PC-3 (cell line): ENCODE results near the gene ZNF699.

Experiments used
- EZH2 ChIP-seq: fragments of 300-600 bp; sonication (generic); IDR thresholded peaks from one replicate; pipeline ENCODE4 v1.6.1; 2017; ENCODE audit warnings: antibody characterized with exemption, mild to moderate bottlenecking, low read length; ENCODE audit not compliant: unreplicated experiment
- EZH2phosphoT487 ChIP-seq: fragments of 300-600 bp; sonication (generic); IDR thresholded peaks from 2 replicates; pipeline ENCODE4 v1.6.1; 2018; ENCODE audit warnings: mild to moderate bottlenecking, antibody characterized with exemption, low read length, borderline replicate concordance
- TF ChIP-seq, protein P1 (sequence below): fragments of 300-600 bp; sonication (generic); conservative IDR thresholded peaks from 2 replicates; pipeline ENCODE4 v1.5.1; 2017; ENCODE audit warnings: antibody characterized with exemption, low read depth, mild to moderate bottlenecking, low read length

DNA sequence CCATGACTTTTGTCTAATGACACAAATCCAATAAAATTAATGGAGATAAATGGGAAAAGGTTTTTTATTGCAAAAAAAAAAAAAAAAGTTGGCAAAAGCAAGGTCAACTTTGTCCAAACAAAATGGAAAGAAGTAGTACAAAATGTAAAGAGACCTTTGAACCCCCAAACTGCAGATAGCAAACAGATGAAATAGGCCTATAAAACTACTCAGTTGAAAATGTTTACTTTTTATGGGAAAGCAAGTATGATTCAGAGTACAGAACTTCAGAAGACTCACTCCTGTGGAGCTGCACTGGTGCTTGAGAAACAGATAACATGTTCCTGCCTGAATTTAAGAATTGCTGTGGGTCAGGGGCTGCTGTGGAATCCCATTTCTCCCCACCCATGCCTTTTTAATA is 43.4 kb upstream of the ZNF699 start:
- TF ChIP-seq, protein P1, sequence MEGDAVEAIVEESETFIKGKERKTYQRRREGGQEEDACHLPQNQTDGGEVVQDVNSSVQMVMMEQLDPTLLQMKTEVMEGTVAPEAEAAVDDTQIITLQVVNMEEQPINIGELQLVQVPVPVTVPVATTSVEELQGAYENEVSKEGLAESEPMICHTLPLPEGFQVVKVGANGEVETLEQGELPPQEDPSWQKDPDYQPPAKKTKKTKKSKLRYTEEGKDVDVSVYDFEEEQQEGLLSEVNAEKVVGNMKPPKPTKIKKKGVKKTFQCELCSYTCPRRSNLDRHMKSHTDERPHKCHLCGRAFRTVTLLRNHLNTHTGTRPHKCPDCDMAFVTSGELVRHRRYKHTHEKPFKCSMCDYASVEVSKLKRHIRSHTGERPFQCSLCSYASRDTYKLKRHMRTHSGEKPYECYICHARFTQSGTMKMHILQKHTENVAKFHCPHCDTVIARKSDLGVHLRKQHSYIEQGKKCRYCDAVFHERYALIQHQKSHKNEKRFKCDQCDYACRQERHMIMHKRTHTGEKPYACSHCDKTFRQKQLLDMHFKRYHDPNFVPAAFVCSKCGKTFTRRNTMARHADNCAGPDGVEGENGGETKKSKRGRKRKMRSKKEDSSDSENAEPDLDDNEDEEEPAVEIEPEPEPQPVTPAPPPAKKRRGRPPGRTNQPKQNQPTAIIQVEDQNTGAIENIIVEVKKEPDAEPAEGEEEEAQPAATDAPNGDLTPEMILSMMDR, result no peak
- TF ChIP-seq EZH2 (no peak), EZH2phosphoT487 (no peak)
